ENCODE results near the gene WNK2.

The WNK2 gene

GRCh38 chr9:93296889-93297480 is 113.0 kb downstream of the WNK2 start:
- no peak for DNase-seq

DNA sequence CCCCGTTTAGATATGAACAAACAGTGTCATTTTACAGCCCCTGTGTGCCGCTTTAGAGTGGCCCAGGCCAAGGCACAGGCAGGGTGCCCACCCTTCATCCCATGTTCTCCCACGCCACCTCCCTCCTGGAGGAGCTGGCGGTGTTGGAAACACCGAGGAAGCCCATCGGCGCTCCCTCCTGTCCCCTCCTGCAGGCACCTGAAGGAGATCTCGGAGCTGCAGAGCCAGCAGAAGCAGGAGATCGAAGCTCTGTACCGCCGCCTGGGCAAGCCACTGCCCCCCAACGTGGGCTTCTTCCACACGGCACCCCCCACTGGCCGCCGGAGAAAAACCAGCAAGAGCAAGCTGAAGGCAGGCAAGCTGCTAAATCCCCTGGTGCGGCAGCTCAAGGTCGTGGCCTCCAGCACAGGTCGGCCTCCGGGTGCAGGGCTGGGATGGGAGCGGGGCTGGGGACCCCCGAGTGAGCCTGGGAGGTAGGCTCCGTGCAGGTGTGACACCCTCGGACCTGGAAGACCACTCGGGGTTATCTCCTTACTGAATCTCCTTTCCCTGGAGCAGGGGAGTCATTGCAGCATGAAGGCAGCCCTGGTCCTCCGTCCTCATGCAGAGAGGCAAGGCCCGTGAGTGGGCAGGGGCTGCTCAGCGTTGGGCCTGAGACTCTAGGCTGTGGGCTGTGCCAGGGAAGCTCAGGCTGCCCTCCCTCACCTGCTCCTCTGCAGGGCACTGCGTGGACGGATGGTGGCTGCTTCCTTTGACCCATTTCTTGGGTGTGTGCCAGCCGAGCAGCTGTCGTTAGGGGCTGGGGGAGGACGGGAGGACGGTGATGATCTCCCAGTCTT is 113.9 kb downstream of the WNK2 start:
- no peak for DNase-seq

- DNase-seq, result no peak
Measured at GRCh38 chr9:93298498-93299417, 114.8 kb downstream of the WNK2 start.

GRCh38 chr9:93299418-93300174 is 115.7 kb downstream of the WNK2 start:
- no peak for DNase-seq

DNA sequence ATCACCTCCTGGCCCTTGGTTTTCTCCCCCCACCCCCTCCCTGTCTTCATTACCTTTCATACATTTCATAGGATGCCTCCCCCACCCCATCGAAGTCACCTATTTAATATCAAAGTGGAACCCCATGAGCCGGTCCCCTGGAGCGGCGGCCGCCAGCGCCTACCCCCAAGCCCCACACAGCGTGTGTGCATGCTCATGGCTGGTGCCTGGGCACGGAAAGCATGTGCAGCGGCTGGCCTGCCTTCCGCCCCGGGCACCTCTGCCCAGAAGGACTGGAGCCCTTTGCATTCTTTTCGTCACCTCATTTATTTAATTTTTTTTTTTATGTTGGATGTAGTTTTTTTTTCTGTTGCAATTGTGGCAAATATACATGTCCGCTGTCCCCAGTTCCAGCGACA is 116.2 kb downstream of the WNK2 start:
- DNase-seq, result no peak

DNA sequence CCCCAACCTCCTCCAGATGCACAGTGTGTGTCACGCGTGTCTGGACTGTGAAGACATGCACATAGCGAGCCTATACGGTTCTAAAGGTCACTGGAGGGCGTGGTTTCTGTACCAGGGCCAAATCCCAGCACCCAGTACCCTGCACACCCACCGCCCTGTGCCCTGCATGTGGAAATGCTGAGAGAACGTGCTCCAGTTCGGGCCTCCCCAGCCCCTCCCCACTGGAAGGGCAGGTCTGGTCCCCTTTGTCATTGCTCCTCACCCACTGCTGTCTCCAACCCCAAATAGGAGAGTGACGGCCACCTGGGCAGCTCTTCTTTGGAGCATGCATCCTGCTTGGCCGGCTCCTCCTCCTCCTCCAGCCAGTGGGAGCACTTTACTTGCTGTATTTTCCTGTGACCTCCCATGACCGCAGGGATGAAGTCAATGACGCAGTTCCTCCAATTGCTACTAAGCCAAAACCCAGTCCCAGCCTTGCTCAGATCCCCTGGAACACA is 116.7 kb downstream of the WNK2 start:
- DNase-seq, result no peak

- no peak for DNase-seq
Measured at GRCh38 chr9:93301291-93301811, 117.4 kb downstream of the WNK2 start.

GRCh38 chr9:93301911-93302541 is 118.1 kb downstream of the WNK2 start:
- DNase-seq, result no peak

GRCh38 chr9:93302586-93303257 is 118.8 kb downstream of the WNK2 start:
- DNase-seq, result peak; percentile 63 to 74

- DNase-seq, result no peak
Measured at GRCh38 chr9:93303258-93303771, 119.4 kb downstream of the WNK2 start.

- DNase-seq, result no peak
Measured at GRCh38 chr9:93303806-93304573, 120.1 kb downstream of the WNK2 start.

- DNase-seq, result peak; percentile 12 to 49
Measured at GRCh38 chr9:93304574-93305496, 120.9 kb downstream of the WNK2 start.

- DNase-seq, result no peak
Measured at GRCh38 chr9:93305497-93306020, 121.6 kb downstream of the WNK2 start.

GRCh38 chr9:93306081-93306480 is 122.1 kb downstream of the WNK2 start:
- no peak for DNase-seq

DNA sequence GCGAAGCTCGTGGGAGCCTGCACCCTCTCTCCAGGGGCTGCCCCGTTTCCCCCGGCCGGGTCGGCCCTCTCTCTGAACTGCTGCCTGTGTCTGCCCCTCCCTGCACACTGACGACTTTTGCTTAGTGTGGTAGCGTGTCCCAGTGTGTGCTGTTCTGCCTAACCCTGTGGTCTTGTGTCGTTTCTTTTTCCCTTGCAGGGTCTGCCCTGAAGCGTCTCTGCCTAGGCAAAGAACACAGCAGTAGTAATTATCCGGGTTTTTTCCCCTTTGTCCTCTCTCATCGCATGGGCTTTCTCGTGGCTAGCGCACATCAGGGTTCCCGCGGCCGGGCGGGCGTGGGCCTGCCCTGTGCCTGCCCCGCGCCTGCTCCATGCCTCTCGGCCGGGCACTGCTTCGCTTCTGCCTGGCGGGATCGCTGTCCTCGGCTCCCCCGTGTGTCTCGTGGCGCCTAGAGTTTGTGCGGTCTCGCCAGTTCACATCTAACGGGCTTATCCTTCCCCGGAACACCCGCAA is 122.7 kb downstream of the WNK2 start:
- DNase-seq, result no peak

- DNase-seq, result no peak
Measured at GRCh38 chr9:93307468-93308157, 123.7 kb downstream of the WNK2 start.

GRCh38 chr9:93308158-93308602 is 124.2 kb downstream of the WNK2 start:
- DNase-seq, result no peak
